Osteoblast (primary cell): ENCODE results near the gene ARL4D. TPM values are rescaled to one million over a fixed set of nuclear protein-coding genes. Genes with fewer than 3 reads are reported as not detected.

Source experiments
- DNase-seq: peaks from one replicate; pipeline ENCODE4 v3.0.0; 2011; ENCODE audit warnings: low spot score, mixed read lengths; ENCODE audit not compliant: insufficient read length; ENCODE audit errors: missing footprints
- H2AFZ ChIP-seq: 2 replicates; pipeline ENCODE4 v1.6.0; 2011; ENCODE audit warnings: mild to moderate bottlenecking, low read length
- H3K27ac ChIP-seq: 2 replicates; pipeline ENCODE4 v1.5.1; 2011; ENCODE audit warnings: mild to moderate bottlenecking, low read depth, low read length, moderate library complexity
- H3K27me3 ChIP-seq: 2 replicates; pipeline ENCODE4 v1.6.0; 2012; ENCODE audit warnings: mild to moderate bottlenecking, control low read depth, inconsistent platforms, low read length, moderate library complexity; ENCODE audit not compliant: insufficient read depth
- H3K36me3 ChIP-seq: 2 replicates; pipeline ENCODE4 v1.5.1; 2011; ENCODE audit warnings: mild to moderate bottlenecking, low read length, control low read depth, moderate library complexity; ENCODE audit not compliant: insufficient read depth
- H3K4me1 ChIP-seq: 2 replicates; pipeline ENCODE4 v1.5.1; 2011; ENCODE audit warnings: mild to moderate bottlenecking, low read length, control low read depth, moderate library complexity; ENCODE audit not compliant: insufficient read depth
- H3K4me2 ChIP-seq: 2 replicates; pipeline ENCODE4 v1.6.0; 2011; ENCODE audit warnings: mild to moderate bottlenecking, low read length; ENCODE audit not compliant: insufficient read depth
- H3K4me3 ChIP-seq: fragments of 200-600 bp; sonication (generic); 3 replicates; pipeline ENCODE4 v1.5.1; 2012; ENCODE audit warnings: mild to moderate bottlenecking, low read length, inconsistent platforms; ENCODE audit not compliant: insufficient read depth
- H3K79me2 ChIP-seq: 2 replicates; pipeline ENCODE4 v1.6.0; 2012; ENCODE audit warnings: mild to moderate bottlenecking, low read length, control low read depth, inconsistent platforms; ENCODE audit not compliant: insufficient read depth
- H3K9me3 ChIP-seq: 2 replicates; pipeline ENCODE4 v1.5.1; 2011; ENCODE audit warnings: low read depth, low read length, control low read depth
- H4K20me1 ChIP-seq: 2 replicates; pipeline ENCODE4 v1.6.0; 2012; ENCODE audit warnings: mild to moderate bottlenecking, low read length, control low read depth; ENCODE audit not compliant: insufficient read depth
- CTCF ChIP-seq: IDR thresholded peaks from 2 replicates; pipeline ENCODE4 v1.5.1; 2011; ENCODE audit warnings: mild to moderate bottlenecking, low read depth, low read length, moderate library complexity; ENCODE audit errors: extremely low read depth
- total RNA-seq: library from RNA; depleted of rRNA; stranded (reverse); fragments of >200 nt; gene quantifications from 2 replicates; pipeline ENCODE4 v1.2.3, GENCODE V29; 2012

The ARL4D gene
- total RNA-seq, 1 donor, result 18.8 TPM

- H3K36me3 ChIP-seq, result no peaks in the 10 kb centered on the region
- H3K4me3 ChIP-seq, result no peak overlapping the region
- H4K20me1 ChIP-seq, result no peaks in the 10 kb centered on the region
- H3K4me1 ChIP-seq, result peaks cover 20% of the 10 kb centered on the region
- peak; percentile 51 for DNase-seq
- no peak overlapping the region for H3K27ac ChIP-seq
- TF ChIP-seq CTCF, result no peak
- H2AFZ ChIP-seq, result no peak overlapping the region
- H3K27me3 ChIP-seq, result no peaks in the 10 kb centered on the region
- H3K79me2 ChIP-seq, result no peaks in the 10 kb centered on the region
- no peaks in the 10 kb centered on the region for H3K9me3 ChIP-seq
- H3K4me2 ChIP-seq, result no peak overlapping the region
Observed at GRCh38 chr17:43411749-43412148, 13.0 kb downstream of the ARL4D start.

DNA sequence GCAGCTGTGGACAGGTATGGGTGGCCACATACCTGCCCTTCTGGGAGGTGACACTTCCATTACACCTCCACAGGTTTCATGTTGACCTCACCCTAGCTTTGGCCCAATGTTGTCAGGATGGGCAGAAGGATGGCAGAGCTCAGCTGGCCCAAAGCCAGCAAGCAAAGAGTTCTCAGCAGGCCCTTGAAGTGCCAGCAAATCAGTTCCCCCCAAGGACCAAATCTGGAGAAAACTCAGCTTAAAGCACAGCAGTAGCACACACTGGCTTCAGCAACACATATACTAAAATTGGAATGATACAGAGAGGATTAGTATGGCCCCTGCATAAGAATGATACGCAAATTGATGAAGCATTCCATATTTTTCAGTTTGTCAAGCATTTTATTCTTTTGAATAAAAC lies 13.4 kb downstream of the ARL4D start:
- Histone ChIP-seq H3K9me3 (no peaks in the 10 kb centered on the region), H3K36me3 (no peaks in the 10 kb centered on the region), H4K20me1 (no peaks in the 10 kb centered on the region), H3K79me2 (no peaks in the 10 kb centered on the region), H2AFZ (no peak overlapping the region), H3K4me2 (no peak overlapping the region), H3K4me1 (peaks cover 21% of the 10 kb centered on the region), H3K4me3 (no peak overlapping the region), H3K27ac (no peak overlapping the region), H3K27me3 (no peaks in the 10 kb centered on the region)
- DNase-seq, result peak; percentile 72
- no peak for TF ChIP-seq CTCF

DNA sequence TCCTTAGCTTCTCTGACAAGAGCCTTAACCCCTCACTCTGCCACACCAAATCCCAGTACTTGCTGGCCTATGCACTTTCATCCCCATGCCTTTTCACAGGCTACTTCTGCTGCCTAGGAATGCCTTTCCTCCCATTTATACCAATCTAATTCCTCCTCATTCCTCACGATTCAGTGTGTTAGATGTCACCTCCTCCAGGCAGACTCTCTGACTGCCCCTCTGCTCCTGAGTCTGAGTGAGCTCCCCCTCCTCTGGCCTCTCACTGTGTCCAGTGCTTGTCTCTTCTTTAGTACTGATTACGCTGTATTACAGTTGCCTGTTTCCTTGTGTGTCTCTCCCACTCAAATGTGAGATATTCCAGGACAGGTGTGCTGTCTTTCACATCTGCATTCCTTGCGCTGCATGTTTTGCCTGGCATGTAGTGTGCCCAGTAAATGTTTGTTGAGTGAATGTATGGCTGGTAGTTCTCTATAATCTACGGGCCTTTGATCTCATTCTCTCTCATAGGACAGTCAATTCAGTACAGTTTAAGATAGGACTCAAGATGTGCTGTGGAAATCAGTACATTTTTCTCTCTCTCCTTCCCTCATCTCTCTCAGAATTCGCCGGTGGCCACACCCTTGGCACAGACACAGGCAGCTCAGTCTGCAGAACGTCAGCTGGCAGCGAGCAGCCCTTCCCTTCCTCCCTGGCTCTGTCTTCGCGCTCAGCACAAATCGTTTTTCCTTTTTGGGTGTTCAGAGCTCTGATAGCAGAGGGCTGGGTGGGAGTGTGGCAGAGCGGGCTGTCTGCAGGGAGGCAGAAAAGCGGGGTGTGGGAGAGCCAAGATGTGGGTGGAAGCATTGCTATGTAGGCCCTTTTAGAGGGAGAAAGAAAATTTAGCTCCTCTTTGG lies 18.5 kb downstream of the ARL4D start:
- no peak for TF ChIP-seq CTCF
- DNase-seq, result peak; percentile 91
- Histone ChIP-seq H3K27me3 (no peaks in the 10 kb centered on the region), H3K79me2 (no peaks in the 10 kb centered on the region), H2AFZ (peak overlapping the region; percentile 90), H3K4me1 (peaks cover 26% of the 10 kb centered on the region), H3K4me2 (peak overlapping the region; percentile 64), H3K9me3 (no peaks in the 10 kb centered on the region), H3K27ac (peak overlapping the region; percentile 27), H4K20me1 (no peaks in the 10 kb centered on the region), H3K4me3 (no peak overlapping the region), H3K36me3 (no peaks in the 10 kb centered on the region)
